HepG2 (cell line): ENCODE data around the gene SYVN1. TPM values are rescaled to one million over a fixed set of nuclear protein-coding genes. Genes with fewer than 3 reads are reported as not detected.

ENCODE experiments used
- ATAC-seq: fragments of 200-7000 bp; cut with Tn5 transposase; 3 replicates; pipeline ENCODE4 v1.9.1; 2020; ENCODE audit warnings: mild to moderate bottlenecking, moderate library complexity
- BruUV-seq: library from RNA; stranded (reverse); fragments of 400-500 nt; replicated peaks from 2 replicates; lab custom pipeline; 2021; lab: Mats Ljungman, UMichigan
- CTCF ChIA-PET: fragments of 300-600 bp; formaldehyde crosslinking; extraction: SDS; loops from one replicate; lab custom pipeline; 2021; ENCODE audit warnings: low total read pairs, inconsistent platforms, low intra/inter-chr PET ratio; lab: Yijun Ruan, JAX
- POLR2A ChIA-PET: fragments of 350-600 bp; sonication (Branson Sonifier 250); formaldehyde crosslinking; loops from one replicate; lab custom pipeline; 2020; ENCODE audit warnings: antibody characterized with exemption, inconsistent platforms; lab: Yijun Ruan, JAX
- DNase-seq: peaks from one replicate; pipeline ENCODE4 v3.0.0-alpha.2; 2015; ENCODE audit warnings: low spot score
- FAIRE-seq: peaks from 3 replicates; lab custom pipeline; 2011; peaks lifted over from hg19 to GRCh38; lab: Jason Lieb, UNC
- H2AFZ ChIP-seq: one replicate; pipeline ENCODE4 v1.6.1; 2011; ENCODE audit warnings: low read length, inconsistent platforms
- H3K27ac ChIP-seq: fragments of 300-600 bp; 3 replicates; pipeline ENCODE4 v1.8.0; 2011; ENCODE audit warnings: mixed run types, mild to moderate bottlenecking, mixed read lengths, low read length, inconsistent platforms; ENCODE audit not compliant: insufficient read depth; ENCODE audit errors: extremely low read length
- H3K27me3 ChIP-seq, 2 experiments: fragments of 200-600 bp in 1 of 2; 2 replicates in 1 of 2; 3 replicates in 1 of 2; pipeline versions ENCODE4 v1.6.0 to v1.8.0; 2011; ENCODE audit warnings: low read length in 2 of 2, mild to moderate bottlenecking in 2 of 2, moderate library complexity in 2 of 2, inconsistent platforms in 1 of 2; ENCODE audit not compliant: insufficient read depth in 2 of 2, control insufficient read depth in 1 of 2
- H3K36me3 ChIP-seq, 2 experiments: fragments of 200-600 bp in 1 of 2; replicated peaks in 1 of 2; 2 replicates in 1 of 2; 3 replicates in 1 of 2; pipeline versions ENCODE4 v1.5.1 to v1.8.0; 2011; ENCODE audit warnings: low read length in 2 of 2, inconsistent platforms in 1 of 2; ENCODE audit not compliant: insufficient read depth in 2 of 2, control insufficient read depth in 1 of 2
- H3K4me1 ChIP-seq: 2 replicates; pipeline ENCODE4 v1.5.1; 2012; ENCODE audit warnings: low read length, inconsistent platforms; ENCODE audit not compliant: insufficient read depth
- H3K4me2 ChIP-seq: 2 replicates; pipeline ENCODE4 v1.6.0; 2011; ENCODE audit warnings: low read depth, low read length, inconsistent platforms
- H3K4me3 ChIP-seq, 3 experiments: fragments of 200-600 bp in 1 of 3; sonication (generic), shearing (Covaris generic) in 1 of 3; replicated peaks in 1 of 3; 2 replicates each; pipeline ENCODE4 v1.5.1; 2011 to 2016; ENCODE audit warnings: low read length in 3 of 3, inconsistent platforms in 2 of 3, low read depth in 2 of 3, mild to moderate bottlenecking in 2 of 3, control low read depth in 1 of 3, mixed read lengths in 1 of 3; ENCODE audit not compliant: insufficient read depth in 1 of 3
- H3K79me2 ChIP-seq: one replicate; pipeline ENCODE4 v1.6.1; 2011; ENCODE audit warnings: low read length, inconsistent platforms; ENCODE audit not compliant: insufficient read depth
- H3K9ac ChIP-seq: 2 replicates; pipeline ENCODE4 v1.6.0; 2011; ENCODE audit warnings: mild to moderate bottlenecking, low read depth, low read length, inconsistent platforms; ENCODE audit not compliant: insufficient read depth
- H3K9me3 ChIP-seq: 2 replicates; pipeline ENCODE4 v1.5.1; 2012; ENCODE audit warnings: mild to moderate bottlenecking, low read length
- H4K20me1 ChIP-seq: 2 replicates; pipeline ENCODE4 v1.6.0; 2011; ENCODE audit warnings: inconsistent platforms, mild to moderate bottlenecking, low read length, moderate library complexity; ENCODE audit not compliant: insufficient read depth
- BCL3 ChIP-seq: sonication (generic); formaldehyde crosslinking; IDR thresholded peaks from 2 replicates; pipeline ENCODE4 v1.5.1; 2020; ENCODE audit warnings: mild to moderate bottlenecking, missing genetic modification reagents, moderate library complexity
- CEBPZ ChIP-seq: IDR thresholded peaks from 2 replicates; pipeline ENCODE4 v1.6.1; 2012; ENCODE audit warnings: low read length, improper control_type of control experiment
- ZBTB40 ChIP-seq, 2 experiments: fragments of 450-650 bp in 1 of 2; sonication (generic) in 1 of 2; formaldehyde crosslinking in 1 of 2; IDR thresholded peaks; 2 replicates each; pipeline versions ENCODE4 v1.6.1 to v1.8.0; 2016 to 2022; ENCODE audit warnings: antibody characterized with exemption in 1 of 2, mild to moderate bottlenecking in 1 of 2, missing genetic modification reagents in 1 of 2
- ZNF121 ChIP-seq: sonication (generic); formaldehyde crosslinking; IDR thresholded peaks from 2 replicates; pipeline ENCODE4 v1.5.0; 2020; ENCODE audit warnings: mild to moderate bottlenecking, missing genetic modification reagents
- ZNF792 ChIP-seq: IDR thresholded peaks from 2 replicates; pipeline ENCODE4 v1.6.1; 2016
- WGBS: methylation state at CpG from one replicate; pipeline ENCODE4 v1.1.6; 2017; ENCODE audit warnings: low lambda C conversion rate; 5-methylcytosine and 5-hydroxymethylcytosine counted together
- in situ Hi-C: cut with HindIII; loops from 2 replicates; pipeline ENCODE4 v1.10.0; 2017; ENCODE audit warnings: low pct_unique_long_range_greater_than_20kb; ENCODE audit not compliant: extremely low pct_ligation_motif_present
- intact Hi-C: fragments of 100-400 bp; cut with micrococcal nuclease; formaldehyde crosslinking; loops from one replicate; pipeline ENCODE4 v1.10.0; 2022; ENCODE audit not compliant: unreplicated experiment
- polyA plus RNA-seq, 8 experiments: library from polyadenylated mRNA; depleted of rRNA in 3 of 8; stranded (reverse) in 7 of 8; unstranded in 1 of 8; fragments of >200 nt; fragmentation: Illumina TruSeq in 4 of 8; extraction: Trizol in 4 of 8; gene quantifications; 2 replicates each; pipeline versions ENCODE4 v1.2.1 to v1.2.3, GENCODE V29; 2011 to 2016; ENCODE audit warnings: low read depth in 4 of 8, missing spikeins in 1 of 8, mixed read lengths in 1 of 8; ENCODE audit not compliant: insufficient read depth in 1 of 8
- total RNA-seq, 5 experiments: library from RNA; depleted of rRNA; stranded (reverse); fragments of >200 nt; fragmentation: Illumina TruSeq; extraction: Trizol; gene quantifications; 2 replicates each; pipeline ENCODE4 v1.2.3, GENCODE V29; 2016; ENCODE audit warnings: low read depth in 1 of 5

The SYVN1 gene
- total and polyA plus RNA-seq, 2 of the 13 experiments (the other 11 are each of a cell fraction or from before 2014, with no cell fraction given) = 10.3 to 22.5 TPM

GRCh38 chr11:65134952-65135632 is 773 bp upstream of the SYVN1 start:
- Histone ChIP-seq H3K27me3 (no peaks in the 10 kb centered on the region; a peak in 1 of 5 replicates), H3K4me1 (peaks cover 25% of the 10 kb centered on the region), H3K27ac (peak overlapping the region; percentile 96), H3K9me3 (no peaks in the 10 kb centered on the region), H4K20me1 (peaks cover 17% of the 10 kb centered on the region), H3K79me2 (peaks cover 26% of the 10 kb centered on the region), H3K9ac (peak overlapping the region; percentile 96), H3K4me3 (peak overlapping the region; percentile 85 to 94 (median 92)), H3K4me2 (peak overlapping the region; percentile 92), H2AFZ (no peak overlapping the region), H3K36me3 (peaks cover 17 to 26% of the 10 kb centered on the region in 2 experiments)
- WGBS = 13% methylated on average over 16 of the region's 24 CpGs
- intact Hi-C loops (loop anchor here (1.0 kb wide), 2 partner anchors 31 to 46 kb away; partner anchors contain the start of gene CAPN1), in situ Hi-C loops (no loop called here)
- FAIRE-seq (peak; percentile 99), ATAC-seq (peak; percentile 94), DNase-seq (peak; percentile 97)
- BruUV-seq = TSS peak; percentile 87
- ChIA-PET CTCF (no interaction called here), POLR2A (interaction anchor here (0.6 to 5.1 kb wide), 40 partner anchors 8 to 357 kb away, joined by 3 to 105 read pairs (median 5); partner anchors contain the start of genes ARL2, CAPN1, CDC42EP2 and FAU)
- TF ChIP-seq ZNF121 (CRISPR knock-in tag) = peak; percentile 52
- TF ChIP-seq ZNF792 (CRISPR knock-in tag) = 0 out of 2 replicates have a peak, but pooled peaks have one; percentile 11
- no peak for TF ChIP-seq BCL3 (CRISPR knock-in tag)
- no peak for TF ChIP-seq ZBTB40 (IDR thresholded peaks at IDR 0.05)
- TF ChIP-seq ZBTB40 (CRISPR knock-in tag; IDR thresholded peaks at IDR 0.05) = peak; percentile 38; the same call in 1 of the 2 replicates
- TF ChIP-seq CEBPZ = no peak
